GM21526 (cell line): ENCODE results near the gene CDK1.
A peak's percentile ranks its signal among the peaks of the same experiment; 100 is the strongest.

Experiments used
- ATAC-seq: cut with Tn5 transposase; IDR thresholded peaks from one replicate; pipeline ENCODE4 v1.9.1; 2021; ENCODE audit warnings: moderate library complexity; ENCODE audit not compliant: unreplicated experiment, low FRiP score

The CDK1 gene

DNA sequence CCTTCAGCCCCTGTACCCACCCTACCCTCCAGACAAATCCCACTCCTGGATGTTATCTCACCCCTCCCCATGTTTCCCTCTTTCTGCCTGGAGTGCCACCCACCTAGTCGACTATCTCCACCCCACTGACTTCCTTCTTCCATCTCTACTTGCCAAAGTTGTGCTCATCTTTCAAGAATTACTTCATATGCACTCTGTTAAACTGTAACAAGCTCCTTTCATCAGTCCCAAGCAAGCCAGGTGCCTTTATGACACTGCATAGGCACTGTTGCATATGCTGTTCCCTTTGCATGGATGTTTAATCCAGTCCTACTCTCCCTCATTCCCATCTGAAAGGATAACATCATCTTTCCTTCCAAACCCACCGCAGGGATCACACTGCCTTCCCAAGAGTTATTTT is 8.9 kb upstream of the CDK1 start:
- no peak for ATAC-seq

DNA sequence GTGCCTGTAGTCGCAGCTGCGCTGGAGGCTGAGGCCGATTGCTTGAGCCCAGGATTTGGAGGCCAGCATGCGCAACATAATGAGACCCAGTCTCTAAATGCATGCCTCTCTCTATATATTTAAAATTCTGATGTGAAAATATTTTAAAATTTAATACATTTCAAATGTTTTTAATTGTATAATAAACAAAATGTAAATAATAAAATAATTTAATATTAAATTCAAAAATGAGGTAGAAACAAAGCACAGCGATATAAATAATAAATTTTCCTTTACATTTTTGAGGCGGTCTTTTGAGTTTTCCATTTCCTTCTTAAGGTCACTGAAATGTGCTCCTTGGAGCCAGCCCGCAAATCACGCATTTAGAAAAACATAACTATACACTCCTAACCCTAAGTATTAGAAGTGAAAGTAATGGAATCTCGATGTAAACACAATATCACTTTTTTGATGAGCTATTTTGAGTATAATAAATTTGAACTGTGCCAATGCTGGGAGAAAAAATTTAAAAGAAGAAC is 523 bp upstream of the CDK1 start:
- ATAC-seq, result peak; percentile 18

DNA sequence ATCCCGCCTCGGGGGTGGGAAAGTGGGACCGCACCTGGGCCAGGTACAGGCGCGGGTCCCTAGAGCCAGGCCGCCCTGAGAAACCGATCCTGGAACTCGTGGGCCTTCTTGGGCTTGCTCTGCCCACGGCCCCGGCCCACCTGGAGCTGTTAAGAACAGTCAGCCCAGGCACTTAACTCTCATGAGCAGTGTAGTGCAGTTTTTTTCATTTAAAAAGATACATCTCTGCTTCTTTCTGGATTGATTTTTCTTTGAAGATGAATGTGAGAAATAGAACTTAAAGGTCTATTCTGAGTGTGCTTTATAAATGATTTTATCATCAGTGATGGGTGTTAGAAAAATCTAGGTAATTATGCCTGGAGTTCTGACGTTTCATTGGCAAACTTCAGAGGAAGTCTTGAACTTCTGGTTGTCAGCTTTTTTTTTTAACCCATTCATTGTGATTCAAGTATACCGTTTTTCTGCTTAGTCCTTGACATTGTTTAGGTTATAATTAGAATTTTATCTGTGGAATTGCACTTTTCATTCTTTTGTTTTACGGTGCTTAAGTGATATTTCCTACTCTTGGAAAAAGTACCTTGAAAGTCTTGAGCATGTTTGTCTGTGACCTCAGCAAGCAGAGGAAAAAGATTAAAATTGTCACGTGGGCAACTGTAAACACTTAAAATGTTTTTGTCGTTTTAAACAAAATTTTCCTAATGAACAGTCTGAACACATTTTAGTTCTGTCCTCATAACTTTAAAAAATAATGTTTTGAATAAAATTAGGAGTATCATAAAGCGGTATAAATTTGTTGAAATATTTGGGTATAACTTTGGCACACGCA is 906 bp downstream of the CDK1 start:
- peak; percentile 24 for ATAC-seq

DNA sequence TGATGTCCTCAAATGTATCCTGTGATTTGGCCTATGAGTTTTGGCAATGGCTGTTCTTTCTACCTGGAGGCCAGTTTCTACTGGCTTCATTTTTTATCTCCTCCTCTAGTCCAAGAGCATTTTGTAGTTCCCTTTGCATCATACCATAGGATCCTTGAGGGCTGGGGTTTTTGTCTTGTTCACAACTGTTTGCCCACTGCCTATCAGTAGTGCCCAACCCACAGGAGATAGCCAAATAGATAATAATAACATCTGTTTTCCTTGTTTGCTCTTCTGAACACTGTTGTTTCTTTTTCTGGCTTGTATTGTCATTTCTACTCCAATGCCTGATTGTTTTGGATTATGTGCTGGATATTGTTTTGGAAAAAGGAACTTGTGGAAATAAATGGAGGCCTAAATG is 3.4 kb downstream of the CDK1 start:
- no peak for ATAC-seq

DNA sequence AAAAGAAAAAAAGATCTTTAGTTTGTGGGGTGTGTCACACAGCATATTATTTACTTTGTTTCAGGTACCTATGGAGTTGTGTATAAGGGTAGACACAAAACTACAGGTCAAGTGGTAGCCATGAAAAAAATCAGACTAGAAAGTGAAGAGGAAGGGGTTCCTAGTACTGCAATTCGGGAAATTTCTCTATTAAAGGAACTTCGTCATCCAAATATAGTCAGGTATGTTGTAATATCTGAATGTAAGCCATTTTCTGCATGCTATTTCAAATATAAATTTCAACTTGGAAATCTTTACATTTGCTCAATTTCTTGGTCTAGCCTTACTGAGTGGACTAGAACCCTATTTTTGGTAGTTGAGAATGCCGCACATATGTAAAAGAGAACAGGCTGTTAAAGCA is 6.4 kb downstream of the CDK1 start:
- no peak for ATAC-seq

DNA sequence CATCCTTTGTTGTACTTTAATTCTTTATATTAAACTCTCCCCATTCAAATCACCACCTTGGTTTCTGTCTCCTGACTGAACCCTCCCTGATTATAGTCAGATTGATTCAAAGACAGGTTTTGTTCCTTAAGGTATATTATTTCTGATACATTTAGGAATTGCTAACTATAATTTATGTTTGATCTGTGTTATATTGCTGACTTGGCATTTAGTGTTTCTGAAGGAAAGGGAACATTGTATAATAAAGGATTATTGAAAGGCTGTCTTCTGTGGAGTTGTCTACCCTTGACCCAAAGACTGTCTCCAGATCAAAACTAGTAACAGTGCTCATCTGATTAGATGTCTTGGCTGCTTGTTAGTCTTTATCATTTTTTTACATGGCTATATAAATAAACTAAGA is 10.3 kb downstream of the CDK1 start:
- no peak for ATAC-seq

DNA sequence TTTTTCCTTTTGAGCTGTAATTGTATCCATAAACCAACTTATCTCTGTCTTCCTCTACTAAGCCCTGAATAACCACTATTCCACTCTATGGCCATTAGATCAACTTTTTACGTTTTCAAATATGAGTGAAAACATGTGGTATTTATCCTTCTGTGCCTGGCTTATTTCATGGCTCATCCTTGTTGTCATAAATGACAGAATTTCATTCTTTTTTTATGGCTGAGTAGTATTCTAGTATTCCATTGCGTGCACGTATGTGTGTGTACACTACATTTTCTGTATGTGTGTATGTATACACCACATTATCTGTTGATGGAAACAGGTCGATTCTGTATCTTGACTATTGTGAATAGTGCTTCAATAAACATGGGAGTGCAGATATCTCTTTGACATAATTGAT is 11.1 kb downstream of the CDK1 start:
- ATAC-seq, result no peak

DNA sequence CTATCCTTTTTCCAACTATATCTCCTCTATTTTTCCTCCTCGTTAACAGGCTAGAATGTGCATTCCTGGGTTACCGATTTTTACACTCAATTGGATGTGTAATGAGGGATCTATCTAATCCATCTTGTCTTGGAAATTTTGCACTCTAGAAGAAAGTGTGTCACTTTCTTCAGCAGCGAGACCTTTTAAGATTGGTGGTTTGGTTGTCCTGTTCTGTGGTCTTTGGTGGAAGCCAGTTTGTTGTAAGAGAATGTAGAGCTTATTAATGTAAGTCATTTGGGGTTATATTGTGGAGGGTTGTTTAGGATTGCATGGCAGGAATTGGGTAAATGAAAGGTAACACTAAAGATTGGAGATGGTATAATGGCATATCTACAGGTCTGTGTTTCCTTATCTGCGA is 16.7 kb downstream of the CDK1 start:
- no peak for ATAC-seq

DNA sequence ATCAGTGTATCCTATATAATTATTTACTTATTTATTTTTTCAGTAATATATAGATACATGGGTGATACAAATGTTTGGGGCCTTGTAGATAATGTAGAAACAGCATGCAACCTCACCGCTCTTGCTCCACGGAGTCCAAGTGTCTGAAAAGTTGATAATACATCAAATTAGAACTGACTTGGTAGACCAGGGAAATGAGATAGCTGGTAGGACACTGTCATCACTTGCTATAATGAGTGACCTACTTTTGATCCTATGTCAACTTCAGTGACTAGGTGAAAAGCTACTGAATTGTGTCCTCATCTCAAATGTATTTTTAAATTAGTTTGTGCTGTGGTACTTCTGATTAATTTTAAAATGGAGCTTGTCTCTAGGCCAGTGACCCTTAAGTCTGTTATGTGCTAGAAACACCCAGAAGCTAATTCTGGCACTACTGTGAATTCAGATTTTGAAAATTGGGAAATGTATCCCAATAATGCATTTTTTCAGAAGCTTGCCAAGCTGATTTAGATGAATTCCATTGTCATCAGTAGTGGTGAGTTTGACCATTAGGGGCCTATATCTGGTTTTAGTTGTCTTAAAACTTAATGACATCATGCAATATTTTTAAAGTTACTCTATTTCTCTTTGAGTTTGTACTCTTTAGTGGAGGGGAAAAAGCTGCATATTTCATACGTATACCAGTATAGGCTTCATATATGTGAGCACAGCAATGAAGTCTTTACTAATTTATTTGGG is 17.4 kb downstream of the CDK1 start:
- no peak for ATAC-seq

DNA sequence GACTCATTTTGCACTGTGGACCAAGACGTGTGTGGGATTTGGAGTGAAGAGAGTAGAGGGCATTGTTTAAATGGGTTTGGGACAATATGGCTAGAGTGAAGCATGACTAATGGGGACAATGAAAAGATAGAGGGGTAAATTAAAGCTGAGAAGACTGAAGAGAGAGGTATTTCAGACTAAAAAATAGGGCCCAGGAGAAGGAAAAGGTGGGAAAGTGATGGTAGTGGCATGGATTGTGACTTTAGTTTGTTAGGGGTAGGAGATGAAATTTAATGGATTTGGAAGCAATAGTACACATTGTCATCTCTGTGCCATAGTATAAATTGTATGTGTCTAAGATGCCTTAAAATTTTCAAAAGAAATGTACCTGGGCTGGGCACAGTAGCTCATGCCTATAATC is 18.2 kb downstream of the CDK1 start:
- no peak for ATAC-seq

DNA sequence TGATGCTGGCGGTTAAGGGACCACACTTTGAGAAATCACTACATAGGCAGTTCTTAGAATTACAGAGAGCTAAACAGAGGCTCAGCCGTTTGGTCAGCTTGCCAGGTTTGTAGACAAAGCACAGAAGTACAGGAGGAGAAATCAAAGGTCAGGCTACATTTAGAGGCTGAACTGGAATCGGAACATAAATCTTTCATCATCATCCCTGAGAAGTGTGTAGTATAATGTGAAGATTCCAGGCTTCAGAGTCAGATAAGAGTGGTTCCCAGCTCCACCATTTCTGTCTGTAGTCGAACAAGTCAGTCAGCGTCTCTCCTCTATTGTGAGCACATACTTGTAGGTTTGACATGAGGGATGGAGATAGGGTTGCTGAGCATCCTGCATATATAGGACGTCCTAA is 18.9 kb downstream of the CDK1 start:
- no peak for ATAC-seq

DNA sequence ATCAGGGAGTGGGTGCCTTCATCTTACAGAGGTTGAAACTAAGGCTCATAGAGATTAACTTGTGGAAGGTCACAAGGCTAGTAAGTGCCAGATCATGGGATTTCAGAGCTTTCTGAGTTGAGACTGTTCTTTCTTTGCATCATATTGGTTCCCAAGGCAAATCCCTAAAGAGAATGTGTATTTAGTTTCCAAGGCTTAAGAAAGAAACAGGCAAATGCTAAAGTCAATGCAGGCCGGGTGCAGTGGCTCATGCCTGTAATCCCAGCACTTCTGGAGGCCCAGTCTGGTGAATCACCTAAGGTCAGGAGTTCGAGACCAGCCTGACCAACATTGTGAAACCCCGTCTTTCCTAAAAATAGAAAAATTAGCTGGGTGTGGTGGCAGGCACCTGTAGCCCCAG is 19.8 kb downstream of the CDK1 start:
- ATAC-seq, result no peak

DNA sequence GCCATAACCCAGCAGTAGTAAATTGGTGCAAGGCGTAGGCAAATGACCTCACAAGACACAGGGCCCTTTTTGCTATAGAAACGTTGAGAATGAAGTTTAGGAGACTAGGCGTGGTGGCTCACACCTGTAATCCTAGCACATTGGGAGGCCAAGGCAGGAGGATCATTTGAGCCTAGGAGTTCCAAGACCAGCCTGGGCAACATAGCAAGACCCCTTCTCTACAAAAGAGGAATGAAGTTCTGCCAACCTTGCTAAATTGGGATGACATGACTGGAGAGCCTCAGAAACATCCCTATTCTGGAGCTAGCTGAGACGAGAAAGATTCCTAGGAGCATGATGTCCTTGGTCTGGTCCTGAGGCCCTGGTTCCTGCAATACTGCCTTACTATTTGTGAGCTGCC is 20.6 kb downstream of the CDK1 start:
- ATAC-seq, result no peak

DNA sequence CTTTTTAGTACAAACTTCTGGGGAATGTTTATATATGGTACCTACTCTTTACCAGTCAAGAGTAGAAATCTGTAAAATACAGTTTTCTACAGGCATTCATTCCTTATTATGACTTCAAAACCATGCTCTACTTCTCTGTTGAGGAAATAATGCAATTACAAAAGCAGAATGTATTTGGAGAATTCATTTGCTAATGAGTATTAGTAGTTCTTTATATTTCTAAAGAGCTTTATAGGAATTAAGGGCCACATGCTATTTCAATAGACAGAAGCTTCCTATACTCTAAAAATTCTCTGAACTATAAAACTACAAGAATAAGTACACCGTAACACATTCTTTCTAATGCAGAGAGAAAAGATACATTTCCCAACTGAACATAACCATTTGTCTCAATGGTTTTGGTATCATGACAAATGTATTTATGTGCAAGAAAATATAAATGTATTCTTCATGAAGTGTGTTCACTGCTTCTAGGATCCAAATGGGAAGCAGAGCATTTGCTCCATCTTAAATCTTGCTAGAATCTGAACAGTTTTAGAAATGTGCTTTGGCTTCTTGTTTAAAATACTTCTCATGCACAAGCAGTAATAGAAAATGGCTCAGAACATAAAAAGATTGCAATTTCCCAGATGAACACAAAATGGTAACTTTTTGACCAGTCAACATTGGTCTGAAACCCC is 21.8 kb downstream of the CDK1 start:
- ATAC-seq, result no peak

DNA sequence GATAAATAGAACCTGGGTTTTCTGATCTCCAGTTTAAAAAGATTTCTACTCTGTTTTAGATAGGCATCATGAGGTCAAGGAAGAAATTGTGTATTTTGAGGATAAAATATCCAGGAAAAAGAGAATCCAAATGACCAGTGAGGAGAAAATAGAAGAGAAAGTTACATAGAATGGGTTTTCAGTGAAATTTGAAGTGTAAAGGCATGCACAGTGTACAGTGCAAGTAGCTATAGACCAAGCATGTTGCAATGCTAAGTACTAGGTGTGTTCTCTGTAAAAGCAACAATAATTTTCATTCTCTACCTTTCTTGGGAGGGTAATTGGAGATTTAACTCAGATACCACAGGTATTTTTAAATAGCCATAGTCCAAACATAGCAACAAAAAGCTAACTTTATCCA is 22.6 kb downstream of the CDK1 start:
- no peak for ATAC-seq

DNA sequence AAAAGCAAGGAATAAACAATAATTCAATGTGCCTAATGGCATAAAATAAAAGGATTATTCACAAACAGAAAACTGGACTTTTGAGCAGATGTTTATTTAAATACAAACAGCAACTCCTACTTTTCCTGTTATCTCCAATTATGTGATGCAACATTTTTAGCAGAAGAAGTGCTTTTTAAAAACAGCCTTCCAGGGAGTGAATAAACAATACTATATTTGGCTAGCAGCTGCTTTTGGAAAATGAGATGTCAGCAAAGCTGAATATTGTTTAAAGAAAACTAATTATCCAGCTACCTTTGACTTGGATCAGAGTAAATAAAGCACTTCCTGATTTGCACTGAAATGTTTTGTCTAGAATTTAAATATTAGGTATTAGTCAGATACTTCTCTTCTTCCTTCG is 23.2 kb downstream of the CDK1 start:
- no peak for ATAC-seq

DNA sequence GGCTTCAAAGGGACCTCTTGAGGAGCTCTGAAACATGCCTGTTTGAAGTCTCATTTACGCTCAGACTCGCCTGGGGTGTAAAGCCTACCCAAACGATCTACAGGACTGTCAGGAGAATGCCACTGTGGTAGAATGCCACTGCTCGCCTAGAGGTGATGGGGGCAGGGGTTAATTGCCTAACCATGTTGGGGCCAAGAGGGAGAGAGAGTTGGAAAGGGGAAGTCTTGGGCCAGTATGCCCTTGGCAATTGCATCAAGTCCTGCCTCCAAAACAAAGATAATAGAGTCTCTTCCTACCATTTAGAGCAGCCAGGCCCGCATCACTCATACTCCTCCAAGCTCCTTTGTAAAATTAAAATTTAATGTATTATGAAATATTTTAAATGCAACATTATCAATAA is 25.2 kb downstream of the CDK1 start:
- no peak for ATAC-seq

DNA sequence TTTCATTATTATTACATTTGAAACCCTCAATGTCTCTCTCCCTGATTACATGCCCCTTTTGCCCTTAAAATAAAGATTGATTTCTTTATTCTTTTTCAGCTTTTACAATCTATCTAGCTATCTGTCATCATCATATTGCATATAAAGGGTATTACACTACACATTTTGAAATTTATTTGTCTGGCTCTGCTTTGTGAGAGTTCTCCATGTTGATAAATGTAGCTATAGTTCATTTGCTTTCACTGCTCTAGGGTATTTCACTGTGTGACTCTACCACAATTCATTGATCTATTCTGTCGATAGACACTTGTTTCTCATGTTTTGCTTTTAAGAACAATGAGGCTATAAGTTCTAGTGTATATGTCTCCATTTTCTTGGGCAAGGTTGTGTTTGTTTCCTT is 25.6 kb downstream of the CDK1 start:
- no peak for ATAC-seq

DNA sequence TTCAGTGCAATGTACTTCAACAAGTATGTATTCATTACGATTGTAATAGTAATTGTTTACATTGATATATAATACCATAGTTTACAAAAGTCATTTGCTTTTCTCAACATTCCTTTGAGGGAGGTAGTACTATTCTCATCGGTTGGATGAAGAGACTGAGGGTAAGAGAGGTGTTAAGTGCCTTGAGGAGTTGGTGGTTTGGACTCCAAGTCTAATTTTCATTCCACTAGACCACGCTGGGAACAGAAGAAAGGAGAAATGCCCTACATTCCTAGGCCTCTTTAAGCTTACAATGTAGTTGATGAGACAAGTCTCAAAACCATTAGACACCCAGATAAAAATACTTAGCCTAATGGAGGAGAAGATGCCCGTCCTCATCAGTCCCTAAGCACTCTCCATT is 28.6 kb downstream of the CDK1 start:
- ATAC-seq, result no peak

DNA sequence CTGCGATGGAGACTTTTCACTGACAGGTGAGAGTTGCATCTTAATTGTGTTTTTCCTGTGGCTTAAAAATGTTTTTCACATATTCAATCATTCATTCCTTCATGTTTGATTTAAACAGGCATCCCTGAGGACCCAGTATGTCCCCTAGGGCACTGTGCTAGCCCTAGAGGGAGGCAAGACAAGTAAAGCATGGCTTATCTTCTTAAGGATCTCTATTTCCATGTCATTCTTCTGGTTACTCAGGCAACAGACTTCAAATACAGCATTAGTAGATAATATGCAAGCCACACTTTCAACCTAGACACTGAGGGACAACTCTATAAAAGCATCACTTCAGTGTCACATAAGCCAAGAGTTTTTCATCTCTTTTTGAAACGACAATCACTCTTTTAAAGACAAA is 29.2 kb downstream of the CDK1 start:
- ATAC-seq, result no peak

DNA sequence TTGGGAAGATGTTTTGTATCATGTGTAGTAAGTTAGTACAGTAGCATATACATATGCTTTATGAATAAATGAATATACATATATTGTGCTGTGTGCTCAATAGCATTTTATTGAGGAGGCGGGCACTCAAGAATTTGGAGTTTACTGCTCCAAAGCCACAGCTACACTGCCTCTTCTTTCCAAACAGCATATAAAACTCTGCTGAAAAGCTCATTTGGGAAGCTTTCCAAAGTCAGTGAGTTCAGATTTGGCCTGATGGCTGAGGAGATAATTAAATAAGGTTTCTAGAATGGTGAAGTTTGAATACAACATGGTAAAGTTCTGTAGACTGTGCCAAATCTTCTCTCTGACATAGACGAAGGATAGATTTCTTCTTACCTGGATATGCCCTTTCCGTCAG is 29.8 kb downstream of the CDK1 start:
- ATAC-seq, result no peak
